GM19238 (cell line): ENCODE data around the gene SBDS.

Source experiments
- DNase-seq: peaks from one replicate; pipeline ENCODE4 v3.0.0; 2011; ENCODE audit warnings: low spot score; ENCODE audit not compliant: insufficient read length

Gene SBDS

DNA sequence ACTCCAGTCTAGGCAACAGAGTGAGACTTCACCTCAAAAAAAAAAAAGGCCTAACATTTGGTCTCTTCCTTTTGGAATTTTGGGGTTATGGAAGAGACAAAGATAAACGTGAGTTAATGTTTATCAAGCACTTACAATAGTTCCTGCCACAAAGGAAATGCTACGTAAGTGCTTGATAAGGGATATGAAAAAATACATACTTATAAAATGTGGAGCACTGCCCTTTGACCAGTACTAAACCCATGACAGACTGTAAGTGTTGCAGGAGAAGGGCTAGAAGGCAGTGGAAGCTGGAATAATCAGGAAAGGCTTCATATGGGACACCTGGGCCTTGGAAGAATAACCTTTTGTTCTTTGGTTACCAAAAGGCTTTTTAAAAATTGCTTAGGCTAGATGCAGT is 48.8 kb downstream of the SBDS start:
- no peak for DNase-seq

DNA sequence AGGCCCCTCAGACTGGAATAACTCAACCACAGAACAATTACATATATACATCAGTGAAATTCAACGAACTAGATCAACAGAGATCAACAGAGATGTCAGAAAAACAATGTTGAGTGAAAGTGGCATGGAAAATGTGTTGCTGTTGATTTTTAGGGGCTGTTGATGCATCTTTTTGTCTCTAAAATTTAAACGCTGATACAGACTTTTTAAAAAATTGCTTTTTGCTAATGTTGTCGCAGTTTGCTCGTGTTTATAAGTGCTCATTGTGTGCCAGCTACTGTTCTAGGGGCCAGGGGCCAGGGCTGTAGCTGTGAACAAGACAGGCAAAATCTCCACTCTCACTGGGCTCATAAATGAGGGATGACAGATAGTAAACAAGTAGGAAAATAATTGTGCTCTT is 56.1 kb downstream of the SBDS start:
- no peak for DNase-seq

DNA sequence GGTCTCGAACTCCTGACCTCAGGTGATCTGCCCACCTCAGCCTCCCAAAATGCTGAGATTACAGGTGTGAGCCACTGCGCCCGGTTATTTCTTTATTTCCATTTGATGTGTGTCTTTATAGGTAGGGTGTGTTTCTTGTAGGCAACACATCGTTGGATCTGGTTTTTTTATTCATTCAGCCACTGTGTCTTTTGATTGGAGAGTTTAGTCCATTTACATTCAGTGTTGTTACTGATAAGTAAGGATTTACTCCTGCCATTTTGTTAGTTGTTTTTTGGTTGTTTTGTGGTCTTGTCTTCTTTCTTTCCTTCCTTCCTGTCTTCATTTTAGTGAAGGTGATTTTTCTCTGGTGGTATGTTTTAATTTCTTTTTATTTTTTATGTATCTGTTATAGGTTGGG is 57.4 kb downstream of the SBDS start:
- DNase-seq = no peak
